IPS DF 6.9 (cell line): ENCODE measurements around the gene DDX41.
"Not testable (repeated sequence)": the region's sequence is repeated elsewhere in the genome, so short reads cannot be mapped to it uniquely, and the experiment has no call there.

Experiments used
- DNase-seq: peaks from one replicate; pipeline ENCODE4 v3.0.0-alpha.2; 2013; ENCODE audit warnings: low read depth, low spot score
- H3K27ac ChIP-seq: one replicate; pipeline ENCODE4 v1.5.1; 2013; ENCODE audit warnings: low read length, control low read depth
- H3K27me3 ChIP-seq: 2 replicates; pipeline ENCODE4 v1.6.1; 2013; ENCODE audit warnings: mild to moderate bottlenecking, low read length; ENCODE audit not compliant: control insufficient read depth, insufficient read depth
- H3K36me3 ChIP-seq: 2 replicates; pipeline ENCODE4 v1.6.1; 2013; ENCODE audit warnings: low read length; ENCODE audit not compliant: control insufficient read depth, insufficient read depth
- H3K4me1 ChIP-seq: 2 replicates; pipeline ENCODE4 v1.6.1; 2013; ENCODE audit warnings: low read length; ENCODE audit not compliant: control insufficient read depth, insufficient read depth
- H3K4me3 ChIP-seq: 2 replicates; pipeline ENCODE4 v1.5.1; 2013; ENCODE audit warnings: mild to moderate bottlenecking, low read length
- H3K9me3 ChIP-seq: 2 replicates; pipeline ENCODE4 v1.6.1; 2013; ENCODE audit warnings: low read length, inconsistent platforms; ENCODE audit not compliant: control insufficient read depth, insufficient read depth
- WGBS: extraction: QIAGEN DNeasy Blood & Tissue Kit; methylation state at CpG from one replicate; pipeline ENCODE4 v1.1.7; 2013; ENCODE audit warnings: mixed read lengths, missing lambda C conversion rate; ENCODE audit not compliant: insufficient read length, insufficient coverage; 5-methylcytosine and 5-hydroxymethylcytosine counted together

DDX41 gene

DNA sequence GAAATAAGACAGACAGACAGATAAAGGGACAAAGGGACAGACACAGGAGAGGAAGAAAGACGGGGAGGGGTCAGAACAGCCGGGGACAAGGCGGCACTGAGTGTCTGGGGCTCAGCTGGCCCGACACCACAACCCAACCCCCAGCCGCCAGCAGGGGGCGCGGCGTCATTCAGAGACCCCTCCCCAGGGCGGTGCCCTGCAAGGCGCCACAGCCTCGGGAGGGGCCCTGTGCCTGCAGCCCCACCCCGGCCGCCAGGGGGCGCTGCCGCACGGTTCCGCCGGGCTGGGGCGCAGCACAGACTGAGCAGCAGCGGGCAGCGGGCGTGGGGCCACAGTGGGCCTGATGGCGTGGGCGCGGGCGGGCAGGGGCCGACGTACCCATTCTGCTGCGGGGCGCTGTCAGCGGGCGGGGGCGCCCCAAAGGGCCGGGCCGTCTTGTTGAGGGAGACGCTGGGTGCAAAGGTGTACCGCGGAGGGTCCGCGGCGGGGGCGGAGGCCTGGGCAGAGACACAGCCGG is 25.3 kb downstream of the DDX41 start:
- Histone ChIP-seq H3K4me1 (peaks cover 11% of the 10 kb centered on the region), H3K4me3 (no peak overlapping the region), H3K27ac (no peak overlapping the region), H3K27me3 (no peaks in the 10 kb centered on the region), H3K36me3 (peaks cover 38% of the 10 kb centered on the region), H3K9me3 (no peaks in the 10 kb centered on the region)
- no CpG with 5 or more reads among the region's 43 CpGs for WGBS
- DNase-seq = no peak

DNA sequence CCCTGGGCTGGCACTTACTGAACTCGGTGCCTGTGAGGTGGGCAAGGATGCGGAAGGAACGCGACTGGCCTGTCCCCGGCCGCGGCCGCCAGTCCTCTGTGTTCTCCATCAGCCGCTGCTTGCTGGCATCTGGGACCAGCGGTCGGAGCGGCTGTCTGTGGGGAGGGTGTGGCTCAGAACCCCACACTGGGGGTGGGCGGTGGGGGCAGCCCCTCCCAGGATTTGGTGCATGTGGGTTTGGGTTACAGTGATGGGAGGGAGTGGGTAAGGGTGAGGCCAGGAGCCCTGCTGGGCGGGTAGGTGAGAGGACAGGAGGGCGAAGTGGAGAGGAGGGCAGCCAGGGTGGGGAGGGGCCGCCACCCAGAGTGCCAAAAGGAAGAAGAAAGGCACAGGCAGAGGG is 25.8 kb downstream of the DDX41 start:
- no CpG with 5 or more reads among the region's 16 CpGs for WGBS
- peaks cover 11% of the 10 kb centered on the region for H3K4me1 ChIP-seq
- no peaks in the 10 kb centered on the region for H3K9me3 ChIP-seq
- no peaks in the 10 kb centered on the region for H3K27me3 ChIP-seq
- no peak overlapping the region for H3K27ac ChIP-seq
- H3K36me3 ChIP-seq = peaks cover 38% of the 10 kb centered on the region
- no peak for DNase-seq
- H3K4me3 ChIP-seq = no peak overlapping the region

DNA sequence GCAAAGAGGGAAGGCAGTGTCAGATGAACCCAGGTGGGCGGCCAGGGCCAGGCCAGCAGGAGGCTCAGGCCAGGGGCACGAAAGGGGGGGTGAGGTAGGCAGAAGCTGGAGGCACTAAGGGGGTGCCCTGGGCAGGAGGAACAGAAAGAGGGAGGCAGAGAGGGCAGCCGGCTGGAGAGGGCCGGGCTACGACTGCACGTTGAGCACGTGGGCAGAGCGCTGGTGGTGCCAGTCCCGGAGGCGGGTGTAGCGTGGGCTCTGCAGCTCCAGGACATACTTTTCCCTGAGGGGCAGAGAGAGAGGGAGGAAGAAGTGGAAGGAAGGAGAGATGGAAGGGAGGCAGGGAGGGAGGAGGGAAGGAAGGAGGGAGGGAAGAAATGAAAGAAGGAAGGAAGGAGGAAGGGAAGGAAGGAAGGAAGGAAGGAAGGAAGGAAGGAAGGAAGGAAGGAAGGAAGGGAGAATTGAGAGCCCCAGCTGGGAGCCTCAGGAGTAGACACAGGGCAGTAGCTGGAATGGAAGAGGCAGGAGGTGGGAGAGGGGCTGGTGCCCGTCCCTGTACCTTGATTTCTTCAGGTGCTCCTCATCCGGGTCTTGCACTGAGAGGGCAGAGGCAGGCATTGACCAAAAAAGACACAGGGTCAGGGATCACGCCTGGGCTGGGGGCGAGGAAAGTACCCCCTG is 26.3 kb downstream of the DDX41 start:
- Histone ChIP-seq H3K4me1 (peaks cover 8% of the 10 kb centered on the region), H3K27ac (no peak overlapping the region), H3K4me3 (no peak overlapping the region), H3K9me3 (no peaks in the 10 kb centered on the region), H3K27me3 (no peaks in the 10 kb centered on the region), H3K36me3 (peaks cover 38% of the 10 kb centered on the region)
- DNase-seq = no peak
- no CpG with 5 or more reads among the region's 15 CpGs for WGBS

- H3K4me3 ChIP-seq = no peak overlapping the region
- H3K27ac ChIP-seq = no peak overlapping the region
- no peaks in the 10 kb centered on the region for H3K9me3 ChIP-seq
- no CpG with 5 or more reads among the region's 26 CpGs for WGBS
- no peaks in the 10 kb centered on the region for H3K27me3 ChIP-seq
- H3K36me3 ChIP-seq = peaks cover 43% of the 10 kb centered on the region
- no peak for DNase-seq
- 0 out of 2 replicates have a peak, but pooled peaks cover 2% of the 10 kb centered on the region for H3K4me1 ChIP-seq
These were observed 27.5 kb downstream of the DDX41 start for GRCh38 chr5:177489119-177489716.

- peaks cover 53% of the 10 kb centered on the region for H3K36me3 ChIP-seq
- no CpG with 5 or more reads among the region's 15 CpGs for WGBS
- no peaks in the 10 kb centered on the region for H3K27me3 ChIP-seq
- no peak overlapping the region for H3K4me3 ChIP-seq
- no peak for DNase-seq
- H3K9me3 ChIP-seq = no peaks in the 10 kb centered on the region
- 0 out of 2 replicates have a peak, but pooled peaks cover 2% of the 10 kb centered on the region for H3K4me1 ChIP-seq
- no peak overlapping the region for H3K27ac ChIP-seq
These were observed 28.8 kb downstream of the DDX41 start for GRCh38 chr5:177487975-177488374.

- WGBS = no CpG with 5 or more reads among the region's 8 CpGs
- H3K27me3 ChIP-seq = no peaks in the 10 kb centered on the region
- H3K4me3 ChIP-seq = no peak overlapping the region
- 0 out of 2 replicates have a peak, but pooled peaks cover 1% of the 10 kb centered on the region for H3K4me1 ChIP-seq
- H3K27ac ChIP-seq = no peak overlapping the region
- H3K36me3 ChIP-seq = peaks cover 53% of the 10 kb centered on the region
- DNase-seq = no peak
- no peaks in the 10 kb centered on the region for H3K9me3 ChIP-seq
These were observed 29.6 kb downstream of the DDX41 start for GRCh38 chr5:177487144-177487543.

DNA sequence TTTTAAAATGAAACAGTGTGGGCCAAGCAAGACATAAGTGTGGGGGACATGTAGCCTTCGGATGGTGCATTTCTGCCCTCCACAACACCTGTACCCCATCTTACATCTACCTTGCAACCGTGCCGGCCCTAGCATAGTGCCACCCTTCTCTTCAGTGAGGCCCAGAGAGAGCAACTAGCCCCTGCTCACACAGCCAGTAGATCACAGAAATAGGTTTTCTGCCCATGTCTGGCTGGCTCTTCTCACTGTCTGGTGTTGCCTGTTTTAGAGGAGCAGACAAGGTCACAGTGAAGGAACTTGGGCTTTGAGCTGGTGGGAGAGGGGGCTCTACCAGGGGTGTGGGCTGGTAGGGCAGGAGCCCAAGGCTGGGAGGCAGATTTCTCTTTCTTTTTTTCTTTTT is 30.5 kb downstream of the DDX41 start:
- H3K27ac ChIP-seq = no peak overlapping the region
- H3K27me3 ChIP-seq = no peaks in the 10 kb centered on the region
- no CpG with 5 or more reads among the region's 3 CpGs for WGBS
- no peak for DNase-seq
- no peak overlapping the region for H3K4me3 ChIP-seq
- peaks cover 50% of the 10 kb centered on the region for H3K36me3 ChIP-seq
- H3K4me1 ChIP-seq = no peaks in the 10 kb centered on the region
- no peaks in the 10 kb centered on the region for H3K9me3 ChIP-seq

DNA sequence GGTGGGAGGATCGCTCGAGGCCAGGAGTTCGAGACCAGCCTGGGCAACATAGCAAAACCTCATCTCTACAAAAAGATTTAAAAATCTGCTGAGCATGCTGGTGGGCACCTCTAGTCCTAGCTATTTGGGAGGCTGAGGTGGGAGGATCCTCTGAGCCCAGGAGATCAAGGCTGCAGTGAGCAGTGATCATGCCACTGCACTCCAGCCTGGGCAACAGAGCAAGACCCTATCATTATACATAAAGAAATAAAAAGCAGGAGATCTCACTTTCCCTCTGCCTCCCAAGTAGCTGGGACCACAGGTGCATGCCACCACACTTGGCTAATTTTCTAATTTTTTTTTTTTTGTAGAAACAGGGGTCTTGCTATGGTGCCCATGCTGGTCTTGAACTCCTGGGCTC is 31.0 kb downstream of the DDX41 start:
- not testable (repeated sequence) for H3K4me1 ChIP-seq, DNase-seq, H3K9me3 ChIP-seq, H3K27me3 ChIP-seq, H3K4me3 ChIP-seq, H3K27ac ChIP-seq
- peaks cover 45% of the 10 kb centered on the region for H3K36me3 ChIP-seq
- no CpG with 5 or more reads among the region's 3 CpGs for WGBS

DNA sequence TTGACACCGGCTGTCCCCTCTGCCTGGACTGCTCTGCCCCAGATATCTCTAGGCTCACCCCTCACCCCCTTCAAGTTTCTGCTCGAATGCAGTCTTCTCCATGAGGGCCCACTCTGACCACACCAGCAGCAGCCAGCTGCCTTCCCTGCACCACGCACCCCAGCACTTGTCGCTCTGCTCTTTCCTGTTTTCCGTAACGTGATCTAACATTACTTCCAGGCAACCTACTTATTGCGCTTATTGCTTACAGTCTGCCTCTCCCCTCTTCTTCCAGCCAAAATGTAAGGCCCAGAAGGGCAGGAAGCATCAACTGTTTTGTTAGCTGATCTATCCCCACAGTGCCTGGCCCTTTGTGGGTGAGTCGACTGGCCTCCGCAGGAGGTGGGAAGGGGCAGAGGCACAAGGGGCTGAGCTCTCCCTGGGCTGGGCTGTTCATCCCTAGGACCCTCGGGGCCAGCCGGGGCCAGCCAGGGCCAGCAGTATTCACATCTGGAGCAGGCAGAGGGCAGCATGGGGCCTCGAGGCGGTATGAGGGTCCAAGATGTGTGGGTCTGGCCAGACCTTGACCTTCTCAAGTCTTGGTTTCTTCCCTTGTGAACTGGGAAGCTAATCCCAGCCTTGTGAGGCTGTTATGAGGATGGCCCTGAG is 31.7 kb downstream of the DDX41 start:
- H3K4me3 ChIP-seq = no peak overlapping the region
- no peaks in the 10 kb centered on the region for H3K4me1 ChIP-seq
- peaks cover 38% of the 10 kb centered on the region for H3K36me3 ChIP-seq
- no peaks in the 10 kb centered on the region for H3K27me3 ChIP-seq
- no CpG with 5 or more reads among the region's 13 CpGs for WGBS
- no peak overlapping the region for H3K27ac ChIP-seq
- DNase-seq = no peak
- H3K9me3 ChIP-seq = no peaks in the 10 kb centered on the region

DNA sequence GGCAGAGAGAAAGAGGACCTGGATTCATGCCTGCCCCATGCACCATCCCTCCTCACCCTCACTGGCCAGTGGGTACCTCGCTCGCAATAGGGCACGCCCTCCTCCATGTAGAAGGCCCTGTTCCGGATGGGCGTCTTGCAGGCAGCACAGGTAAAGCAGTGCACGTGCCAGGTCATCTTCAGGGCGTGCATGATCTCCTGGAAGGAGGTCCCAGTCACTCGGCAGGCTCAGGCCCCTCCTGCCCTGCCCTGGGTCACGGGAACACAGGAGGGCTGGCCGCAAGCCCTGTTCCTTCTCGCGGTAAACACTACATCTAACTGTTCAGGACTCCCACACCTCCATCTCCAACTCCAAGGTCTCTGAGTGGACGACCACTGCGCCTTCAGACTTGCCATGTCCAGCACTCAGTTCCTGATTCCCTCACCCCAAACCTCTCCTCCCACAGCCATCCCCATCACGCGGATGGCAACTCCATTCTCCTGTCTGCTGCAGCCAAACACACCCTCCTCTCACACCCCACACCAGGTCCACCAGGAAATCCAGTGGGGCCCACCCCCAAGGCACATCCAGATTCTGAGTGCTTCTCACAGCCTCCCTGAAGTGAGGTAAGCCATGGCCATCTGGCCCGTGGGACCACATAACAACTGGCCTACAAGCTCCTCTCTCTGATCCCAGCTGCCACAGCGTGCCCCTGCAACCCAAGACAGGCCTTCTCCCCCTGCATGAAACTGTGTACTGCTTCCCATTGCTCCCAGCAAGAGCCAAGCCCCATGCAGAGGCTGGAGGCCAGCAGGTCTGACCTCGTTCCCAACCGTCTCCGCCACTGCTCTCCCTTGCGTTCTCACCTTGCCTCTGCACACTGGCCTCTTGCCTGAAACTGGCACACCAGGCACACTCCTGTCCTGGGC is 32.5 kb downstream of the DDX41 start:
- Histone ChIP-seq H3K4me3 (no peak overlapping the region), H3K27me3 (no peaks in the 10 kb centered on the region), H3K4me1 (no peaks in the 10 kb centered on the region), H3K27ac (no peak overlapping the region), H3K9me3 (no peaks in the 10 kb centered on the region), H3K36me3 (peaks cover 32% of the 10 kb centered on the region)
- no peak for DNase-seq
- WGBS = no CpG with 5 or more reads among the region's 22 CpGs
